UCSD-AML1 (cell line): Measurements from ENCODE around the gene CCDC85C.

Experiments used
- DNase-seq: peaks from one replicate; lab custom pipeline; 2025; ENCODE audit not compliant: unreplicated experiment; lab: John Stamatoyannopoulos, UW

Gene CCDC85C

DNA sequence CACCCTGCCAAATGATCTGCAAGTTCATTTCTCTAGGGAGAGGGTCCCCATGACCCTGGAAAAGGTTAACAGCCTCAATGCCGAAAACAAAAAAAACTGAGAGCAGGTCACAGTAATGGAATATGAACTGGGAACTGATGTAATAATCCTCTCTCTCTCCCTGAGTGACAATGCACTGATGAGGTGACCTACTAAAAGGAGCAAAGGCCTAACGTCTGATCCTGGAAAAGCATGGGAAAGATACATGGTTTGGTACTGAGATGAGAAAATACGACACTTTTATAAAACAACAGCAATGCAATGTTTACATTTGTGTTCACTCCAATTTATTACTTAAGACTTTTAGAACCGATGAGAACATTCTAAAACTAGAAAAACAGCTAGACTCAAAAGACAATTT is 151.0 kb downstream of the CCDC85C start:
- DNase-seq = no peak

DNA sequence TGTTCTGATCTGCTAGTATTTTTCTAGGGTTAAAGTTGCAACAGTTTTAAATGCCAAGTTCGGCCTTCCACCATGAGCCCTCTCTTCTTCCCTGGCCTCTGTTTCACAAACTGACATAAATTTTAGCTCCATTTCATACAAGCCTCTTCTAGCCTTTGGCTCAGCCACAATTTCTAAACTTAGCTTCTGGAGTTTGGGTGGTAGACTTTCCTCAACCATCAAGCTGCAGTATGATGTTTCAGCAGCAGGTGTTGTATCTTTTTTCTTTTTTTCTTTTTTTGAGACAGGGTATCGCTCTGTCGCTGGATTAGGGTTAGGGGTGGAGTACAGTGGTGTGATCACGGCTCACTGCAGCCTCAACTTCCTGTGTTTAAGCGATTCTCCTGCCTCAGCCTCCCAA is 152.8 kb downstream of the CCDC85C start:
- DNase-seq = no peak

DNA sequence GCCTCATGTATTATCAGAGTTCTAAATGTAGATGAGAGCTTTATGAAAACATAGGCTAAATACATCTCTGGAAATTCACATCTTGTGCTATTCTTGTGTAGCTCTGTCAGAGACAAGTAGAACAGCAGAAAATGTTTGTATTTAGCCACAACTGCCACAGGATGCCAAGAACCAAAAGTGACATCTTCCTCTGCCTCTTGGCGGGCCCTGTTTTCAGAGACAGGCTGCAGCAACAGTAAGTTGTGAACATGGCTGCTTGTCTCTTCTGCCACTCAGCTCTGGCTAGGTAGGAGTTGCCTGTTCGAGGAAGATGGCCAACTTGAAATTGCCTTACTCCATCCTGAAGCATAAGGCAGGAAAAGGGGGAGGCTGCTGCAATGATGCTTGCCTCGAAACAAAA is 153.7 kb downstream of the CCDC85C start:
- DNase-seq = no peak
